ENCODE data around the gene C7orf57.

DNA sequence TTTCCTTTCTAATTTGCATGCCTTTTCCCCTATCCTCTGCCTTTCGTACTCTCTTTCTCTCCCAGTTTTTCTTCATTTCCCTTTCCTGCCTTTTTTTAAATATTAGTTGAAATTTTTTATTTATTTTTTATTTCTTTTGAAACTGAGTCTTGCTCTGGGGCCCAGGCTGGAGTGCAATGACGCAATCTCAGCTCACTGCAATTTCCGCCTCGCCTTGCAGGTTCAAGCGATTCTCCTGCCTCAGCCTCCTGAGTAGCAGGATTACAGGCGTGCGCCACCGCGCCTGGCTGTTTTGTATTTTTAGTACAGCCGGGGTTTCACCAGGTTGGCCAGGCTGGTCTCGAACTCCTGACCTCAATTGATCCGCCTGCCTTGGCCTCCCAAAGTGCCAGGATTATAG, 35.9 kb upstream of the C7orf57 start:
- TF ChIP-seq, protein P1, sequence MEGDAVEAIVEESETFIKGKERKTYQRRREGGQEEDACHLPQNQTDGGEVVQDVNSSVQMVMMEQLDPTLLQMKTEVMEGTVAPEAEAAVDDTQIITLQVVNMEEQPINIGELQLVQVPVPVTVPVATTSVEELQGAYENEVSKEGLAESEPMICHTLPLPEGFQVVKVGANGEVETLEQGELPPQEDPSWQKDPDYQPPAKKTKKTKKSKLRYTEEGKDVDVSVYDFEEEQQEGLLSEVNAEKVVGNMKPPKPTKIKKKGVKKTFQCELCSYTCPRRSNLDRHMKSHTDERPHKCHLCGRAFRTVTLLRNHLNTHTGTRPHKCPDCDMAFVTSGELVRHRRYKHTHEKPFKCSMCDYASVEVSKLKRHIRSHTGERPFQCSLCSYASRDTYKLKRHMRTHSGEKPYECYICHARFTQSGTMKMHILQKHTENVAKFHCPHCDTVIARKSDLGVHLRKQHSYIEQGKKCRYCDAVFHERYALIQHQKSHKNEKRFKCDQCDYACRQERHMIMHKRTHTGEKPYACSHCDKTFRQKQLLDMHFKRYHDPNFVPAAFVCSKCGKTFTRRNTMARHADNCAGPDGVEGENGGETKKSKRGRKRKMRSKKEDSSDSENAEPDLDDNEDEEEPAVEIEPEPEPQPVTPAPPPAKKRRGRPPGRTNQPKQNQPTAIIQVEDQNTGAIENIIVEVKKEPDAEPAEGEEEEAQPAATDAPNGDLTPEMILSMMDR (IDR thresholded peaks at IDR 0.05): no peak
- TF ChIP-seq EZH2 (IDR thresholded peaks at IDR 0.05) (no peak), EZH2phosphoT487 (IDR thresholded peaks at IDR 0.05) (no peak)
